ENCODE results near the gene MAPK8IP1. TPM values are rescaled to one million over a fixed set of nuclear protein-coding genes. Genes with fewer than 3 reads are reported as not detected.

The MAPK8IP1 gene
- total and polyA plus RNA-seq, 2 experiments from 2014 or later, result 7.4 to 12.6 TPM

GRCh38 chr11:45872651-45873356 lies 12.6 kb upstream of the MAPK8IP1 start:
- Histone ChIP-seq H3K9me3 (ENCODE audit: low read depth) (no peaks in the 10 kb centered on the region), H3K27me3 (no peaks in the 10 kb centered on the region), H3K36me3 (peaks cover 46% of the 10 kb centered on the region), H3K4me3 (no peak overlapping the region), H3K4me1 (ENCODE audit: low read depth) (no peaks in the 10 kb centered on the region), H3K27ac (no peak overlapping the region)
- TF ChIP-seq, protein P1, sequence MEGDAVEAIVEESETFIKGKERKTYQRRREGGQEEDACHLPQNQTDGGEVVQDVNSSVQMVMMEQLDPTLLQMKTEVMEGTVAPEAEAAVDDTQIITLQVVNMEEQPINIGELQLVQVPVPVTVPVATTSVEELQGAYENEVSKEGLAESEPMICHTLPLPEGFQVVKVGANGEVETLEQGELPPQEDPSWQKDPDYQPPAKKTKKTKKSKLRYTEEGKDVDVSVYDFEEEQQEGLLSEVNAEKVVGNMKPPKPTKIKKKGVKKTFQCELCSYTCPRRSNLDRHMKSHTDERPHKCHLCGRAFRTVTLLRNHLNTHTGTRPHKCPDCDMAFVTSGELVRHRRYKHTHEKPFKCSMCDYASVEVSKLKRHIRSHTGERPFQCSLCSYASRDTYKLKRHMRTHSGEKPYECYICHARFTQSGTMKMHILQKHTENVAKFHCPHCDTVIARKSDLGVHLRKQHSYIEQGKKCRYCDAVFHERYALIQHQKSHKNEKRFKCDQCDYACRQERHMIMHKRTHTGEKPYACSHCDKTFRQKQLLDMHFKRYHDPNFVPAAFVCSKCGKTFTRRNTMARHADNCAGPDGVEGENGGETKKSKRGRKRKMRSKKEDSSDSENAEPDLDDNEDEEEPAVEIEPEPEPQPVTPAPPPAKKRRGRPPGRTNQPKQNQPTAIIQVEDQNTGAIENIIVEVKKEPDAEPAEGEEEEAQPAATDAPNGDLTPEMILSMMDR (IDR thresholded peaks at IDR 0.05; ENCODE audit: low read depth, low read length), result peak; percentile 84
- peak; percentile 83 to 85 for DNase-seq (ENCODE audit: low read depth in 1 of 2, low spot score in 1 of 2)

- TF ChIP-seq, protein P1 (IDR thresholded peaks at IDR 0.05; ENCODE audit: low read depth, low read length), result no peak
- H3K27ac ChIP-seq, result no peak overlapping the region
- no peak overlapping the region for H3K4me3 ChIP-seq
- H3K27me3 ChIP-seq, result no peaks in the 10 kb centered on the region
- H3K36me3 ChIP-seq, result peaks cover 26% of the 10 kb centered on the region
- no peaks in the 10 kb centered on the region for H3K9me3 ChIP-seq (ENCODE audit: low read depth)
- H3K4me1 ChIP-seq (ENCODE audit: low read depth), result no peaks in the 10 kb centered on the region
- no peak for DNase-seq (ENCODE audit: low read depth in 1 of 2, low spot score in 1 of 2)
These were observed 9.1 kb upstream of the MAPK8IP1 start for GRCh38 chr11:45876401-45876800.

GRCh38 chr11:45877221-45877620 lies 8.2 kb upstream of the MAPK8IP1 start:
- no peaks in the 10 kb centered on the region for H3K9me3 ChIP-seq (ENCODE audit: low read depth)
- no peak for DNase-seq (ENCODE audit: low read depth in 1 of 2, low spot score in 1 of 2)
- TF ChIP-seq, protein P1 (IDR thresholded peaks at IDR 0.05; ENCODE audit: low read depth, low read length), result no peak
- H3K4me3 ChIP-seq, result no peak overlapping the region
- H3K36me3 ChIP-seq, result peaks cover 20% of the 10 kb centered on the region
- H3K27me3 ChIP-seq, result no peaks in the 10 kb centered on the region
- H3K27ac ChIP-seq, result no peak overlapping the region
- H3K4me1 ChIP-seq (ENCODE audit: low read depth), result no peaks in the 10 kb centered on the region

DNA sequence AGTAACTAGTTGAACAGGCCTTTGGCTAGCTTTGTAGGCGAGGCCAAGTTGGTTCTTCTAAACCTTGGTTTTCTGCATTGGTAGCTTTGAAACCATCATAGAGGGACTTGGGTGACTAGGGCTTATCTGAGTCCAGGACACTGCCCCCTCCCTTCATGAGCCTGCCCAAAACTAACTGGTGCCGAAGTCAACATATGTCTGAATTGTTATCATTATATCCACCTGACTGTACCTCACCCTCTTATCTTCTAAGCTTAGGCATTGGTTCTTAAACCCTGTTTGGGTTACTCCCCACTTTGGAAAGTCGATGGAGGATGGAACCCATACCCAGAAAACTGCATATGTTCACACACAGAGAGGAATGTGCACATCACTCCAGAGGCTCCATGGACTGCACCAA lies 7.6 kb upstream of the MAPK8IP1 start:
- no peak for DNase-seq (ENCODE audit: low read depth in 1 of 2, low spot score in 1 of 2)
- no peaks in the 10 kb centered on the region for H3K27me3 ChIP-seq
- TF ChIP-seq, protein P1 (IDR thresholded peaks at IDR 0.05; ENCODE audit: low read depth, low read length), result no peak
- H3K27ac ChIP-seq, result no peak overlapping the region
- no peak overlapping the region for H3K4me3 ChIP-seq
- peaks cover 20% of the 10 kb centered on the region for H3K36me3 ChIP-seq
- no peaks in the 10 kb centered on the region for H3K4me1 ChIP-seq (ENCODE audit: low read depth)
- H3K9me3 ChIP-seq (ENCODE audit: low read depth), result no peaks in the 10 kb centered on the region

- H3K36me3 ChIP-seq, result peaks cover 13% of the 10 kb centered on the region
- no peaks in the 10 kb centered on the region for H3K4me1 ChIP-seq (ENCODE audit: low read depth)
- H3K9me3 ChIP-seq (ENCODE audit: low read depth), result no peaks in the 10 kb centered on the region
- no peak overlapping the region for H3K27ac ChIP-seq
- H3K4me3 ChIP-seq, result no peak overlapping the region
- H3K27me3 ChIP-seq, result no peaks in the 10 kb centered on the region
- no peak for DNase-seq (ENCODE audit: low read depth in 1 of 2, low spot score in 1 of 2)
- TF ChIP-seq, protein P1 (IDR thresholded peaks at IDR 0.05; ENCODE audit: low read depth, low read length), result no peak
These were observed 5.4 kb upstream of the MAPK8IP1 start for GRCh38 chr11:45879803-45880686.
